ENCODE measurements around the gene LRMDA.
A peak's percentile ranks its signal among the peaks of the same experiment; 100 is the strongest.

Gene LRMDA

GRCh38 chr10:76433161-76434005 lies 1002.0 kb downstream of the LRMDA start:
- peak; percentile 36 to 49 for DNase-seq

GRCh38 chr10:76435157-76435556 lies 1003.7 kb downstream of the LRMDA start:
- no peak for DNase-seq

- no peak for DNase-seq
These were observed 1005.0 kb downstream of the LRMDA start for GRCh38 chr10:76436401-76436811.

GRCh38 chr10:76436981-76437380 lies 1005.6 kb downstream of the LRMDA start:
- DNase-seq: no peak

- no peak for DNase-seq
These were observed 1009.0 kb downstream of the LRMDA start for GRCh38 chr10:76440426-76440825.

- no peak for DNase-seq
These were observed 1010.7 kb downstream of the LRMDA start for GRCh38 chr10:76442113-76442512.

- no peak for DNase-seq
These were observed 1012.8 kb downstream of the LRMDA start for GRCh38 chr10:76444034-76444800.

GRCh38 chr10:76447578-76447977 lies 1016.2 kb downstream of the LRMDA start:
- DNase-seq: no peak

GRCh38 chr10:76451911-76452310 lies 1020.5 kb downstream of the LRMDA start:
- DNase-seq: no peak

GRCh38 chr10:76453332-76453731 lies 1021.9 kb downstream of the LRMDA start:
- DNase-seq: no peak

GRCh38 chr10:76453997-76454396 lies 1022.6 kb downstream of the LRMDA start:
- no peak for DNase-seq

GRCh38 chr10:76454506-76455140 lies 1023.2 kb downstream of the LRMDA start:
- no peak for DNase-seq

GRCh38 chr10:76456197-76456596 lies 1024.8 kb downstream of the LRMDA start:
- DNase-seq: no peak

GRCh38 chr10:76459016-76459730 lies 1027.7 kb downstream of the LRMDA start:
- DNase-seq: no peak

GRCh38 chr10:76461024-76461423 lies 1029.6 kb downstream of the LRMDA start:
- no peak for DNase-seq

- no peak for DNase-seq
These were observed 1031.7 kb downstream of the LRMDA start for GRCh38 chr10:76463111-76463510.

- no peak for DNase-seq
These were observed 1035.5 kb downstream of the LRMDA start for GRCh38 chr10:76466836-76467503.

GRCh38 chr10:76469675-76470074 lies 1038.3 kb downstream of the LRMDA start:
- DNase-seq: no peak

- DNase-seq: no peak
These were observed 1047.8 kb downstream of the LRMDA start for GRCh38 chr10:76479103-76479790.

GRCh38 chr10:76481178-76481577 lies 1049.8 kb downstream of the LRMDA start:
- no peak for DNase-seq

- DNase-seq: no peak
These were observed 1056.2 kb downstream of the LRMDA start for GRCh38 chr10:76487582-76487981.

- no peak for DNase-seq
These were observed 1057.2 kb downstream of the LRMDA start for GRCh38 chr10:76488602-76489001.

All from NCI-H526 (cell line).